GM12873 (cell line): ENCODE data around the gene ADGRG1.

Experiments used
- CTCF ChIP-seq: IDR thresholded peaks from 2 replicates; pipeline ENCODE4 v1.5.1; 2012; ENCODE audit warnings: low read depth, mild to moderate bottlenecking, moderate library complexity, low read length, control low read depth; ENCODE audit not compliant: insufficient read depth; ENCODE audit errors: missing control alignments

ADGRG1 gene

GRCh38 chr16:57640185-57640584, 11.8 kb downstream of the ADGRG1 start:
- TF ChIP-seq CTCF: no peak

DNA sequence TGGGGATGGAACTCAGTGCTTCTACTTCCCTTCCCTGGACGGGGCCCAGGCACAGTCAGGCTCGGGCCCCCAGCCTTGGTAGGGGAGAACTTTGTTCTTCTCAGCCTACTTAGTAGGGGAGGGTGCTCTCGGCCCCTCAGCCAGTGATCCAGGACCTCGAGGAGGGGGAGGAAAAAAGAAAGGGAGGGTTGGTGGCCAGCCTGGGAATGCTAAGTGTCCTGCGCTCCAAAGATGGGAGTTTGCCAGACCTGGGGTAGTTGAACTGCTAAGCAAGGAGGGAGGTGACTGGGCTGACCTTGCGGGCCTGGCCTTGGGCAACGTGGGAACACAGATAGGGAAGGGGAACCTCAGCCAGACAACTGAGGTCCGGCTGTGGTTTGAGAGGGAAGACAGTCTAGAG, 12.2 kb downstream of the ADGRG1 start:
- TF ChIP-seq CTCF: no peak

GRCh38 chr16:57642160-57643135, 14.0 kb downstream of the ADGRG1 start:
- no peak for TF ChIP-seq CTCF

DNA sequence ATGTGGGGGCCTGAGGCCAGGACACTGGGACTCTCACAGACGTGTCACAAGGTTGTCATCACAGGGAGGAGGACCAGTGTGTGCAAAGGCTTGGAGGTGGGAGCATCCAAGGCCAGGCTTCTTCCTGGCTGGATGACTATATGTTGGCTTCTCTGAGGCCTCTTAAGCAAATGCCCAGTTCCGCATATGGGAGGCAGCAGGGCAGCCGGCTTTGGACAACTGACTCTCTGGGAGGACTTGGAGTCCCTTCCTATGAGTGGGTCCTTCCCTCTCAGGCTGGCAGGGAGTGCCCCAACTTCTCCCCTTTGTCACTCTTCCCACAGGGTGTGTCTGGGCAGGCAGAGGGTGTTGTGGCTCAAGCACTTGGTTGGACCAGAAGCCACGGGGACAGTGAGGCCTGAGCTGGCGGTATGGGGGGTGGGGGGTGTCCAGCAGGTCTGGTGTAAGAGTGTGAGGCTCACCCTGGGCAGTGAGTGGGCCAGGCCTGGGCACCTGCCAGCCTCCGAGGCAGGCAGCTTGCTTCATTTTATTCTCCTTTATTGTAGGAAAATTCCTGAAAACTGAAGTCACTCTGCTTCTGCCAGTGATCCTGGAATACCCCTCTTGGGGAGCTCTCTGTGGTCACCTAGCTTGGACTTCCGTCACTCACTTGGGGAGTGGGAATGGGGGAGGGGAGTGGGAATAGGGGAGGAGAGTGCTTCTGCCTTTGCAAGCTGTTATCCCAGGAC, 14.9 kb downstream of the ADGRG1 start:
- no peak for TF ChIP-seq CTCF

DNA sequence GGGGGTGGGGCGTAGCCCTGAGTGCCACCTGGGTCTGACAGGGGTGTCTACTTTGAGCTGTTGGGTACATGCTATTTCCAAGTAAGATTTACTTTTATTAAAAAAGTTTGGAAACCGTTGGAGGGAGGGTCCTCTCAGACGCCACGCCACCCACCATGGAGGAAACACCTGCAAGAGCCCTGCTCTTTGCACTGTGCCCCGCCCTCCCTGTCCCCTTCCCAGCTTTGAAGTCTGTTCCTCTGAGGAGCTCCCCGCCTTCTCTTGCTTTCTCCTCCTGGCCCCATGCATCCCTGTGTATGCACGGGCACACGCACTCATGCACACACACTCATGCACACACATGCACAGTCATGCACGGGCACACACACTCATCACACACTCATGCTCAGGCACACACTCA, 15.5 kb downstream of the ADGRG1 start:
- TF ChIP-seq CTCF: no peak

- TF ChIP-seq CTCF: no peak
These were observed 16.1 kb downstream of the ADGRG1 start for GRCh38 chr16:57644383-57645014.

DNA sequence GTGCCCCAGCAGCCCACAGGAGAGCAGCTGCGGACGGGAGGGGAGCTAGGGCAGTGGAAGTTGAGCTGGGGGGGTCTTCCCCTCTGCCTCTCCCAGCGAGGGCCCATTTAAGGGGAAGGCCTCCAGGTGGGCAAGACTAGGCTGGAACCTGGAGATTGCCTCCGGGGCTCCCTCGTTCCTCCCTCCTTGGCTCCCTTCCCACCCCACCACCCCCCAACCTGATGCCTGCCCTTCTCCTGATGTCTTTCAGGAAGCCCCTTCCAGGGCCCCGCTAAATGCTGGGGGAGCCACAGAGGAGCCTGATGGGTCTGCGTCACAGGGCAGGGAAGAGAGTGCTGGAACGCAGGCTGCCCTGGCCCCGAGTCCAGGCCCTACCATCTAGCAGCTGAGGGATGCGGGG, 16.7 kb downstream of the ADGRG1 start:
- no peak for TF ChIP-seq CTCF
